ENCODE results near the gene RRAS.
"Not testable (repeated sequence)": the region's sequence is repeated elsewhere in the genome, so short reads cannot be mapped to it uniquely, and the experiment has no call there.

Gene RRAS

DNA sequence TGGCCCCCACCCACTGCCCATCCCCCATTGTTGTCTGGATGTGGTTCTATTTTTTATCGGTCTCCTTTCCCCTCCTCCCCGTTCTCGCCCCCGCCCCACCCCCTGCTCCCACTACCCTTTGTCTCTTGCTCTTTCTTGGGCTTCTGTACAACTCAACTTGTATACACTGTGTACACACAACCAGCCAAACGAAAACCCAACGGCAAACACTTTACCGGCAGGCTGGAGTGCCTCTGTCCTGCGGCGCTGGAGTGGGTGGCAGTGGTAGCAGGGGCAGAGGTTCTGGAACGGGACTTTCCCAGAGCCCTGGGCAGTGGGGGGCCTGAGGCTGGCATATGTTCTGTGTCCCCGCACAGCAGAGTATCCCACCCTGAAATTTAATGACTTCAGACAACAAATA lies 13.7 kb downstream of the RRAS start:
- DNase-seq: no peak

DNA sequence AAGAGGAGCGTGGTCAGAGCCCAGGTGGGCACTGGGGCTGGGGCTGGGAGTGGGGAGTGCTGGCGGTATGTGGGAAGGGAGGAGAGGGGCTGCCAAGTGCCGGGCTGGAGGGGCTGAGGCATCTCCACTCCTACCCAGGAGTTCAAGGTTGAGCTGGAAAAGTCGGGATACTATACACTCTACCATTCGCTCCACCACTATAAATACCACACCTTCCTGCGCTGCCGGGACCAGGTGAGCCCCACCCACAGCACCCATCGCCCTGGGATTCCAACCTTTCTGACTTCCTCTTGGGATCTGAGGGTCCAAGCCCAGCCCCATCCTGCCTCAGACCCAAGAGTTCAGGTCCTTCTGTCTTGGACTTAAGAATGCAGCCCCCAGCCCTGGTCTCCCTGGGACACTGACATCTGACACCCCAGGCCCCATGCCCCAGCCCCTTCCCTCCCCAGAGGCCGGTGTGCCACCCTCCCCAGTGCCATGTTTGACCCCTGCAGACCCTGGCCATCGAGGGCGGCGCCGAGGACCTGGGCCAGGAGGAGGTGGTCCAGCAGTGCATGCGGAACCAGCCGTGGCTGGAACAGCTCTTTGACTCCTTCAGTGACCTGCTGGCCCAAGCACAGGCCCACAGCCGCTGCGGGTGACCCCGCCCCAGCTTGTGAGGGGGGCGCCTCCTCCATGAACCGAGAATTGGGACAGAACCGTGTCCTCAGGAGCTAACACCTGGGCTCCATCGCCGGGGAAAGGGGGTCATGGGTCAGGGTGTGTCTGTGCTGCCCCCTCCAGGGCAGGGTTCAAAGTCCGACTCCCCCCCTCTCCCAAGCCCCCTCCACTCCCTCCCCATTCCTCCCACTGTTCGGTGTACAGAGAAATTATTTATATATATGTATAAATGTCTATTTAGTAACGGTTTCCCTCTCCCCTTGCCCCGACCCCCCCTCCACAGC lies 14.7 kb downstream of the RRAS start:
- DNase-seq: no peak

GRCh38 chr19:49617860-49618259 lies 22.1 kb downstream of the RRAS start:
- DNase-seq: not testable (repeated sequence)

DNA sequence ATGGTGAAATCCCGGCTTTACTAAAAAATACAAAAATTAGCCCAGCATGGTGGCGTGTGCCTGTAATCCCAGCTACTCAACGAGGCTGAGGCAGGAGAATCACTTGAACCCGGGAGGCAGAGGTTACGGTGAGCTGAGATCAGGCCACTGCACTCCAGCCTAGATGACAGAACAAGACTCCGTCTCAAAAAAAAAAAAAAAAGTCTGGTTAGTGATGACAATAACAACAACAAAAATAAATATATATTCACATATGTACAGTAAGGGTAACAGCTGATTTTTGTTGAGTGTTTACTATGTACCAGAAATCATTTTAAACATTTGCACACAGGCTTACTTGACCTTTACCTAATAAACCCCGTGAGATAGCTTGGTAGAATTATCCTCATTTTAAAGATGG lies 23.0 kb downstream of the RRAS start:
- no peak for DNase-seq

DNA sequence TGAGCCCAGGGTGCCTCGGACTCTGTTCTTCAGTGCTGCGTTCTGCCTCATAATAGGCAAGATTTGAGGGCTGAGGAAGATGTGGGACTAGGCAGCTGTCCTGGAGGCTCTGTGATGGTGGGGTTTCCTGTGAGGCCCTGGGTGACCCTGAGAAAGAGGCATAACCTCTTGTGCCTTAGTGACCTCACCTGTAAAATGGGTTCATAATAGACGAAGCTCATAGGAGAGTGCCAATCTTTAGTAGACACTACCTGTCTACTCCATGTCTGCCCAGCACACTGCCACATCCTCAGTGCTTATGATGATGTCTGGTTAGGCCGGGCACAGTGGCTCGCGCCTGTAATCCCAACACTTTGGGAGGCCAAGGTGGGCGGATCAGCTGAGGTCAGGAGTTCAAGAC lies 23.4 kb downstream of the RRAS start:
- no peak for DNase-seq

DNA sequence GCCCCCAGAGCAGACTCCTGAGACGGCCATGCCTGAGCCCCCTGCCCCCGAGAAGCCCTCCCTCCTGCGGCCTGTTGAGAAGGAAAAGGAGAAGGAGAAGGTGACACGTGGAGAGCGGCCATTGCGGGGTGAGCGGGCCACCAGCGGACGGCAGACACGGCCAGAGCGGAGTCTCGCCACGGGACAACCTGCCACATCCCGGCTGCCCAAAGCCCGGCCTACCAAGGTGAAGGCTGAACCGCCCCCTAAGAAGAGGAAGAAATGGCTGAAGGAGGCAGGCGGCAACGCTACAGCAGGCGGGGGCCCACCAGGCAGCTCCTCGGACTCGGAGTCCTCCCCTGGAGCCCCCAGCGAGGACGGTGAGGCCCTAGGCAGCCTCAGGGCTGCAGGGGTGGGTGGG lies 24.1 kb downstream of the RRAS start:
- no peak for DNase-seq

- no peak for DNase-seq
These were observed 25.7 kb downstream of the RRAS start for GRCh38 chr19:49614096-49614833.

DNA sequence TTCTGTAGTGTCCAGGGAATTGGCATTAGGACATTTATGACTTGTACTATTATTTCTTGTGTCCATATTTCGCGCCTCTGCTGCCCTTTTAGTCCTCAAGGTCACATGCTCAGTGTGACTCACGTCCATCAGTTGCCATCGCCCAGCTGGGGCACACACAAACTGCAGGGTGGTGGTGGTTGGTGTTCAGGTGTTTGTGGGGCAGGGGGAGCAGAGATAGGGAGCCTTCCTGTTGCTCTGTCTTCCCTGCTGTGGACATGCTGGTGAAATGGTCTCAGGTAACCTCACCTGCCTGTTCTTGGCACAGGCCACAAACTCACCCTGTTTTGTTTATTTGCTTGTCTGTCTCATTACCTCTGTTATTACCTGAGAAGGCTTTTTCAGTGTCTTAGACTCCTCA lies 26.6 kb downstream of the RRAS start:
- DNase-seq: no peak

- no peak for DNase-seq
These were observed 30.3 kb downstream of the RRAS start for GRCh38 chr19:49609499-49610092.

GRCh38 chr19:49605605-49606004 lies 34.3 kb downstream of the RRAS start:
- DNase-seq: no peak

- no peak for DNase-seq
These were observed 37.1 kb downstream of the RRAS start for GRCh38 chr19:49602806-49603205.

- no peak for DNase-seq
These were observed 38.4 kb downstream of the RRAS start for GRCh38 chr19:49601482-49602038.

GRCh38 chr19:49599378-49600295 lies 40.3 kb downstream of the RRAS start:
- no peak for DNase-seq

GRCh38 chr19:49597703-49597974 lies 42.3 kb downstream of the RRAS start:
- DNase-seq: no peak

DNA sequence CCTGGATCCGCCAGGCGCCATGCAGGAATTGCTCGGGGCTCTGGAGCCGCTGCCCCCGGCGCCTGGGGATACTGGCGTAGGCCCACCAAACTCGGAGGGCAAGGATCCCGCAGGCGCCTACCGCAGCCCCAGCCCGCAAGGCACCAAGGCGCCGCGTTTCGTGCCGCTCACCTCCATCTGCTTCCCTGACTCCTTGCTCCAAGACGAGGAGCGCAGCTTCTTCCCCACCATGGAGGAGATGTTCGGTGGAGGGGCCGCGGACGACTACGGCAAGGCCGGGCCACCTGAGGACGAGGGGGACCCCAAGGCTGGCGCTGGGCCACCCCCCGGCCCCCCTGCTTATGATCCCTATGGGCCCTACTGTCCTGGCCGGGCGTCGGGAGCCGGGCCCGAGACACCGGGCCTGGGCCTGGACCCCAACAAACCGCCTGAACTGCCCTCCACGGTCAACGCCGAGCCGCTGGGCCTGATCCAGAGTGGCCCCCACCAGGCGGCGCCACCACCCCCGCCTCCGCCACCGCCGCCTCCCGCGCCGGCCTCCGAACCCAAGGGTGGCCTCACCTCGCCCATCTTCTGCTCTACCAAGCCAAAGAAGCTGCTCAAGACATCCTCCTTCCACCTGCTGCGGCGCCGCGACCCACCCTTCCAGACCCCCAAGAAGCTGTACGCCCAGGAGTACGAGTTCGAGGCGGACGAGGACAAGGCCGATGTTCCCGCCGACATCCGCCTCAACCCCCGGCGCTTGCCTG lies 42.8 kb downstream of the RRAS start:
- no peak for DNase-seq

- no peak for DNase-seq
These were observed 43.5 kb downstream of the RRAS start for GRCh38 chr19:49596407-49596806.

- DNase-seq: no peak
These were observed 44.0 kb downstream of the RRAS start for GRCh38 chr19:49595819-49596404.

GRCh38 chr19:49594993-49595818 lies 44.7 kb downstream of the RRAS start:
- DNase-seq: no peak

DNA sequence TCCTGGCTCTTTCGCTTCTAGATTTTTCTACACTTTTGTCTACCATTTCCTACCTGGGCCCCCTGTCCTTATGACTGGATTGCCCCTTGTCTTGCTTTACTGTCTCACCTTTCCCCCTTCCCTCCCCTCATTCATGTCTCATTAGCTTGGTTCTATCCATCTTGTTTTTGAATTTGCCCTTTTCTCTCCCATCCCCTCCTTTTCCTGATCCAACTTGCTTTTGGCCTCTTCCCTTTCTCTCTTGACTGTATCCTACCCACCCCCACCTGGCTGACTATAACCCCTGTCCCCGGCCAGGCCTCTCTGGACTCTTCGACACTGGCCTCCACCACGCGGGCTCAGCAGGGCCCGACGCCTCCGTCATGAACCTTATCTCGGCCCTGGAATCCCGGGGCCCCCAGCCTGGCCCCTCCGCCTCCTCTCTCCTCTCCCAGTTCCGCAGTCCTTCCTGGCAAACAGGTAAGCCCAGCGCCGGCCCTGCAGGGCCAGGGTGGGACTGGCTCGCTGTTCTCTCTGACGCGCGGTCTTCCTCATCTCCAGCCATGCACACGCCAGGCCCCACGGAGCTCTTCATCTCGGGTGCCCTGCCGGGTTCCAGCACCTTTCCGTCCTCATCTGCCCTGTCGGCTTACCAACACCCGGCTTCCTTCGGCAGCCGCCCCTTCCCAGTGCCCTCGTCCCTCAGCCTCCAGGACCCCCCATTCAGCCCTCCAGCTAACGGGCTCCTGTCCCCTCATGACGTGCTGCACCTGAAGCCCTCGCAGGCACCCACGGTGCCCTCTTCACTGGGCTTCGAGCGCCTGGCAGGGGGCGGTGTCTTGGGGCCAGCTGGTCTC lies 45.6 kb downstream of the RRAS start:
- no peak for DNase-seq
